Measurements from ENCODE around the gene SCN4B.

SCN4B gene

DNA sequence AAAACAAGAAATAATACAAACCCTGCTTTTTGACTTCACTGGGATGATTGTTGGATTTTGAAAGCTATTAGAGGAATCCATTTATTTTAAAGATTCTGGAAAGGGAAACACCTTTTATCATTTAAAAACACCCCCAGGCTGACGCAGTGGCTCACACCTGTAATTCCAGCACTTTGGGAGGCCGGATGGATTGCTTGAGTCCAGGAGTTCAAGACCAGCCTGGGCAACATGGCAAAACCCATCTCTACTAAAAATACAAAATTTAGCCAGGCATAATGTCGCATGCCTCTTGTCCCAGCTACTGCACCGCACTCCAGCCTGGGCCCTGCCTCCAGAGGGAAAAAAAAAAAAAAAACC is 24.1 kb upstream of the SCN4B start:
- TF ChIP-seq, protein P1, sequence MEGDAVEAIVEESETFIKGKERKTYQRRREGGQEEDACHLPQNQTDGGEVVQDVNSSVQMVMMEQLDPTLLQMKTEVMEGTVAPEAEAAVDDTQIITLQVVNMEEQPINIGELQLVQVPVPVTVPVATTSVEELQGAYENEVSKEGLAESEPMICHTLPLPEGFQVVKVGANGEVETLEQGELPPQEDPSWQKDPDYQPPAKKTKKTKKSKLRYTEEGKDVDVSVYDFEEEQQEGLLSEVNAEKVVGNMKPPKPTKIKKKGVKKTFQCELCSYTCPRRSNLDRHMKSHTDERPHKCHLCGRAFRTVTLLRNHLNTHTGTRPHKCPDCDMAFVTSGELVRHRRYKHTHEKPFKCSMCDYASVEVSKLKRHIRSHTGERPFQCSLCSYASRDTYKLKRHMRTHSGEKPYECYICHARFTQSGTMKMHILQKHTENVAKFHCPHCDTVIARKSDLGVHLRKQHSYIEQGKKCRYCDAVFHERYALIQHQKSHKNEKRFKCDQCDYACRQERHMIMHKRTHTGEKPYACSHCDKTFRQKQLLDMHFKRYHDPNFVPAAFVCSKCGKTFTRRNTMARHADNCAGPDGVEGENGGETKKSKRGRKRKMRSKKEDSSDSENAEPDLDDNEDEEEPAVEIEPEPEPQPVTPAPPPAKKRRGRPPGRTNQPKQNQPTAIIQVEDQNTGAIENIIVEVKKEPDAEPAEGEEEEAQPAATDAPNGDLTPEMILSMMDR (IDR thresholded peaks at IDR 0.05; ENCODE audit: borderline replicate concordance, insufficient read depth, low read depth, low read length), result no peak
- H3K4me3 ChIP-seq (ENCODE audit: low read depth, low read length), result no peak overlapping the region

DNA sequence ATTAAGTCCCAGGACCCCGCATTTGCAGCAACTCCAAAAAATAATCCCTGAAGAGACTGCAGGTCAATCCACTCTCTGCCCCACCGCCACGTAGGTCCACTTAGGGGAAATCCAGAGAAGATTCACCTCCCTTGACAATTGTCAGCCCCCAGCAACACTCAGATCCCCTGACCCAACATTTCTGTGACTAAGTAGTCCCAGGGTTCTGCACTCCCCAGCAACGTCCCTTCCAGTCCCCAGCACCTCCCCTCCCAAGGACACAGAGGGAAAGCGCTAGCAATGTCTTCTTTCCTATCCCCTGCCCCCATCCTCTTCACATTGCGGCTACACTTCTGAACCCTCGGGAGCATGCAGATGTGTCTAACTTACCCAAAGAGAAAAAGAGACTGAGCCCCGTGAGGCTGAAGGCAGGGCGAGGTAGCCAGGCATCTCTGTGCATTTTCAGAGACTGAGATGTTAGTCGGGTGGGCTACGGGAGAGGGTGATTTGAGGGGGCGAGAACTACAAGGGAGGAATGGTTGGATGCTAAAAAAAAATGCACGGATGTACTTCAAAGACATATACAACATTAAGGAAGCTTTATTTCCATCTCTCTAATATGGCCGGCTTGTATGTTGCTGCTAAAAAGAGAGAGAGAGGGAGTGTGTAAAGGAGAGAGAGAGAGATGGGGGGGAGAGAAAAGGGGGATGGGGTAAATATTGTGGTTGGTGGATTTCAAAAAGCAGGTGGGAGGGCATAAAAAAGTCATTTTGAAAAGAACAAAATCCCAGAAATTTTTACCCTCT is 23.6 kb upstream of the SCN4B start, which contains the start of gene SCN2B:
SCN2B (minus strand) TSS at position 647 of the 785 bp plus-strand sequence; CDS start at position 439, 208 bp downstream.
- TF ChIP-seq, protein P1 (IDR thresholded peaks at IDR 0.05; ENCODE audit: borderline replicate concordance, insufficient read depth, low read depth, low read length), result no peak
- no peak within 1 kb of the TSS for H3K4me3 ChIP-seq (ENCODE audit: low read depth, low read length)

GRCh38 chr11:118175031-118175992 is 22.7 kb upstream of the SCN4B start:
- TF ChIP-seq, protein P1 (IDR thresholded peaks at IDR 0.05; ENCODE audit: borderline replicate concordance, insufficient read depth, low read depth, low read length), result no peak
- H3K4me3 ChIP-seq (ENCODE audit: low read depth, low read length), result no peak overlapping the region

DNA sequence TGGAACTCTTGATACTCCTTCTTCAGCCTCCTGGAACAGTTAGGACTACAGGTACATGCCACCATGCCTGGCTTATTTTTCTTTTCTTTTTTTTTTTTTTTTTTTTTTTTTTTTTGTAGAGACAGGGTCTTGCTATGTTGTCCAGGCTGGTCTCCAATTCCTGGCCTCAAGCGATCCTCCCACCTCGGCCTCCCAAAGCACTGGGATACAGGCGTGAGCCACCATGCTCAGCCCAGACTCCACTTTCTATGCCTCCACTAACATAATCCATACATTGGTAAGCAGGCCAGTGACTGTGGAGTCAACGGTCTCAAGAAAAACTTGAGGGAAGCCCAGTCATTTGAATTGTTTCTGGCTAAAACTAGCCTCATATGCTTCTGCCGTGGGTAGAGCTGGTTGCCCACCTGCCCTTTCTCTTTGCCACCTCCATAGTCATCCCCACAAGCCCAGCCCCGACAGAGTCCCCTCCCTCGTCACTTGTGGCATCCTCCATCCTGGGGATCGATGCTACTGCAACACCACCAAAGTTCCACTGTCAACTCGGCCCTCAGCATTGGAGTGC is 21.5 kb upstream of the SCN4B start:
- H3K4me3 ChIP-seq (ENCODE audit: low read depth, low read length), result no peak overlapping the region
- TF ChIP-seq, protein P1 (IDR thresholded peaks at IDR 0.05; ENCODE audit: borderline replicate concordance, insufficient read depth, low read depth, low read length), result no peak

GRCh38 chr11:118172356-118172755 is 19.7 kb upstream of the SCN4B start:
- TF ChIP-seq, protein P1 (IDR thresholded peaks at IDR 0.05; ENCODE audit: borderline replicate concordance, insufficient read depth, low read depth, low read length), result no peak
- no peak overlapping the region for H3K4me3 ChIP-seq (ENCODE audit: low read depth, low read length)

- TF ChIP-seq, protein P1 (IDR thresholded peaks at IDR 0.05; ENCODE audit: borderline replicate concordance, insufficient read depth, low read depth, low read length), result peak; percentile 93
- H3K4me3 ChIP-seq (ENCODE audit: low read depth, low read length), result no peak overlapping the region
These were observed 18.8 kb upstream of the SCN4B start for GRCh38 chr11:118171269-118172062.

Measured in GM12875 (cell line).